Fibroblast of villous mesenchyme (primary cell): ENCODE measurements around the gene CEP250. TPM values are rescaled to one million over a fixed set of nuclear protein-coding genes. Genes with fewer than 3 reads are reported as not detected.

Experiments used
- DNase-seq: peaks from one replicate; pipeline ENCODE4 v3.0.0-alpha.2; 2010; ENCODE audit warnings: low read depth
- H3K4me3 ChIP-seq: 2 replicates; pipeline ENCODE4 v1.5.1; 2011; ENCODE audit warnings: low read depth, mild to moderate bottlenecking, low read length
- CTCF ChIP-seq: IDR thresholded peaks from 2 replicates; pipeline ENCODE4 v1.5.1; 2012; ENCODE audit warnings: low read depth, mild to moderate bottlenecking, low read length; ENCODE audit not compliant: insufficient read depth
- total RNA-seq: library from RNA; depleted of rRNA; stranded (reverse); fragments of >200 nt; gene quantifications from 2 replicates; pipeline ENCODE4 v1.2.3, GENCODE V29; 2012

Gene CEP250
- total RNA-seq, 1 donor, result 22.0 TPM

DNA sequence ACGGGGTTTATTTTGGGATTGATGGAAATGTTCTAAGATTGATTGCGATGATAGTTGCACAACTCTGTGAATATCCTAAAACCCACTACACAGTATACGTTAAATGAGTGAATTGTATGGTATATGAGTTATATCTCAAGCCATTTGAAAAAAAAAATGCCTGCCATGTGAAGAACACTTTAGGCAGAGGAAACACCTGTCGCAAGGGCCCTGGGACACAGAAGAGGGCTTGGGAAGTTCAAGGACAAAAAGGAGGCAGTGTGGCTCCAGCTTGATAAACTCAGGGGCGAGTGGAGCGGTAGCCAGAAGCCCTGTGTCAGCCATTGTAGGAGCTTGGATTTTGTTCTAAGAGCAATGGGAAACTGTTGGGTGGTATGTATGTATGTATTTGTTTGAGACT lies 37.0 kb downstream of the CEP250 start:
- no peak for DNase-seq
- no peak overlapping the region for H3K4me3 ChIP-seq
- no peak for TF ChIP-seq CTCF

DNA sequence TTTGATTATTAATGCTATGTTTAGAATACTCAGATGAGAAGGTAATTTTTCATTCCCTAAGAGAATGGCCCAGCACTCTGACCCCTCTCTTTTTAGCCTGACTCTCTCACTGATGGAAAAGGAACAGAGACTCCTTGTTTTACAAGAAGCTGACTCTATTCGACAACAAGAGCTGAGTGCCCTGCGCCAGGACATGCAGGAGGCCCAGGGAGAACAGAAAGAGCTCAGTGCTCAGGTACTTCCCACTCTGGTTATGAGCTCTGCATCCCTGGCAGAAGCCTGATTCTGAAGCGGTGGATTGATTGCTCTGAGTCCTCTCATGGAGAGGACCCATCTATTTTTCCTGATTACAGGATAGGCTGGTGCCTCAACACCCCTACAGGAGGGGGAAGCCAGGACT lies 41.1 kb downstream of the CEP250 start:
- no peak for TF ChIP-seq CTCF
- DNase-seq, result no peak
- no peak overlapping the region for H3K4me3 ChIP-seq

- no peak for DNase-seq
- TF ChIP-seq CTCF, result no peak
These were observed 41.9 kb downstream of the CEP250 start for GRCh38 chr20:35497320-35497719.

DNA sequence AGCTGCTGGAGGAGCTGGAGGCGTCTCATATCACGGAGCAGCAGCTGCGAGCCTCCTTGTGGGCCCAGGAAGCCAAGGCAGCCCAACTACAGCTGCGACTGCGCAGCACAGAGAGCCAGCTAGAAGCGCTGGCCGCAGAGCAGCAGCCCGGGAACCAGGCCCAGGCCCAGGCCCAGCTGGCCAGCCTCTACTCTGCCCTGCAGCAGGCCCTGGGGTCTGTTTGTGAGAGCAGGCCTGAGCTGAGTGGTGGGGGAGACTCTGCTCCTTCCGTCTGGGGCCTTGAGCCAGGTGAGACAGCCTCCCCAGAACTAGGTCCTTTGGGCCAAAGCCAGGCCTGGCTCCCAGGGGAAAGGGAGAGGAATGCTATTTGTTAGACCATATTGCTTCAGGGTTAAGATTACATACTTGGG lies 42.4 kb downstream of the CEP250 start:
- no peak overlapping the region for H3K4me3 ChIP-seq
- no peak for DNase-seq
- TF ChIP-seq CTCF, result no peak

More at GRCh38 chr20:35497320-35497719, 41.9 kb downstream of the CEP250 start:
- no peak overlapping the region for H3K4me3 ChIP-seq

GRCh38 chr20:35499271-35499670 lies 43.9 kb downstream of the CEP250 start:
- TF ChIP-seq CTCF, result no peak
- no peak for DNase-seq
- H3K4me3 ChIP-seq, result no peak overlapping the region

GRCh38 chr20:35502352-35502751 lies 47.0 kb downstream of the CEP250 start:
- no peak overlapping the region for H3K4me3 ChIP-seq
- DNase-seq, result no peak
- no peak for TF ChIP-seq CTCF

GRCh38 chr20:35503281-35503680 lies 47.9 kb downstream of the CEP250 start:
- no peak overlapping the region for H3K4me3 ChIP-seq
- TF ChIP-seq CTCF, result no peak
- no peak for DNase-seq
